ENCODE measurements around the gene DUOXA2.

DNA sequence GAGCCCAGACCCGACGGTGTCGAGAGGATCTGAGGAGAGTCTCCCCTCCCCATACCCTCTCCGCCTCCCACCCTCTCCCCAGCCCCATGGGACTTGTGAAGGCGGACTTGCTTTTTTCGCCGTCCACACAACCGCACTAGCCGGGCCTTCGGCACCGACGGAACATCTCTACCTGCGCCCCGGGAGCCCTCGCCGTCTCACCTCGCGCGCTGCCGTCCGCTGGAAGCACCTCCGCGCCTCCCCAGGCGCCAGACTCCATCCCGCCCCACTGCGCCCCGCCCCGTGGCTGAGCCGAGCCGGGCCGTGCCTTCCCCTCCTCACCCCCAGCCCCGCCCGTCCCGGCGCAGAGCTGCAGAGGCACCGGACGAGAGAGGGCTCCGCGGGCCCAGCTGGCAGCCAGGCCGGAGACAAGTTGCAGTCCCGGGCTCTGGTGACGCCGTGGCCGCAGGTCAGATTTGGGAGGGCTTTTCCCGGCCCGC lies 15.6 kb downstream of the DUOXA2 start, which contains the start of the genes DUOX1 and DUOXA1:
- TF ChIP-seq CTCF (conservative IDR thresholded peaks at IDR 0.05 in 1 of 2, IDR thresholded peaks at IDR 0.05 in 1 of 2; ENCODE audit: low read depth in 1 of 2, low read length in 2 of 2) (no peak), EZH2 (IDR thresholded peaks at IDR 0.05; ENCODE audit: low read length, missing control alignments) (no peak)
